ENCODE results near the gene DDX19B. TPM values are rescaled to one million over a fixed set of nuclear protein-coding genes. Genes with fewer than 3 reads are reported as not detected.

Gene DDX19B
- total and polyA plus RNA-seq, 2 donors (not counting 3 experiments of a cell fraction or from before 2014, with no cell fraction given), result 28.1 to 34.3 TPM

DNA sequence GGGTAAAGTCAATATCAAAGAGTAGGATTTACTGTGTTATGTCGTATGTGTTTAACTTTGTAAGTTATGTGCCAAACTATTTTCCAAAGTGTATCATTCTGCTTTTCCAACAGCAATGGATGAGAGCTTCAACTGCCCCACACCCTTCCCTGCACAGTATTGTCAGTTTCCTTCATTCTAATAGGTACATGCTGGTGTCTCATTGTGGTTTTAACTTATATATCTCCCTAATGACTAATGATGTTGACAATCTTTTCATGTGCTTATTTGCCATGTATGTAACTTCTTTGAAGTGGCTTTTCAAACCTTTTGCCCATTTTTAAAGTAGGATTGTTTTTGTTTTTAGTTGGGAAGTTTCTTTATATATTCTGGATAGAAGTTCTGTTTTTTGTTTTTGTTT, 3.8 kb downstream of the DDX19B start:
- DNase-seq (ENCODE audit: low read depth, low spot score) (no peak), FAIRE-seq (no peak)
- intact Hi-C loops (cut with micrococcal nuclease) (no loop called here), dilution Hi-C loops (cut with MboI; ENCODE audit: extremely low pct_ligation_motif_present, low sequenced_read_pairs) (no loop called here)
- Histone ChIP-seq H3K36me3 (ENCODE audit: control insufficient read depth in 2 of 2, extremely low read depth in 1 of 2, insufficient read depth in 2 of 2, low read length in 2 of 2) (no peaks in the 10 kb centered on the region), H3K9me1 (replicated peaks; ENCODE audit: control insufficient read depth, extremely low read depth, insufficient read depth, low read length) (no peaks in the 10 kb centered on the region), H3K4me1 (ENCODE audit: control insufficient read depth, extremely low read depth, insufficient read depth, low read length) (peaks cover 6% of the 10 kb centered on the region), H3K27me3 (ENCODE audit: control insufficient read depth in 2 of 2, insufficient read depth in 2 of 2, low read length in 2 of 2) (no peaks in the 10 kb centered on the region), H3K27ac (ENCODE audit: insufficient read depth, low read depth, low read length) (no peak overlapping the region), H3K79me2 (ENCODE audit: control insufficient read depth, insufficient read depth, low read length) (peaks cover 45% of the 10 kb centered on the region), H3K9ac (replicated peaks; ENCODE audit: extremely low read depth, insufficient read depth, low read length) (no peak overlapping the region), H3K9me3 (replicated peaks; ENCODE audit: control insufficient read depth, insufficient read depth, low read length) (peaks cover 3% of the 10 kb centered on the region), H3K4me2 (ENCODE audit: insufficient read depth, low read length) (no peak overlapping the region), H4K20me1 (replicated peaks; ENCODE audit: control insufficient read depth, extremely low read depth, insufficient read depth, low read length) (peaks cover 2% of the 10 kb centered on the region), H2AFZ (ENCODE audit: low read depth, low read length) (no peak overlapping the region), H3K4me3 (replicated peaks in 1 of 3; ENCODE audit: insufficient read depth in 1 of 3, low read depth in 1 of 3, low read length in 3 of 3) (no peak overlapping the region)
- ChIA-PET POLR2A (no interaction called here), CTCF (interaction anchor here (1.7 kb wide), 1 partner anchor 16 kb away, joined by 3 read pairs; no protein-coding TSS in a partner anchor)
- no TSS peak for BruUV-seq (replicated peaks)
- TF ChIP-seq EZH2 (IDR thresholded peaks at IDR 0.05; ENCODE audit: borderline replicate concordance, low read depth, low read length, severe bottlenecking) (no peak), JUN (IDR thresholded peaks at IDR 0.05; ENCODE audit: borderline replicate concordance, insufficient read depth, insufficient read length, low read depth) (no peak), FOS (IDR thresholded peaks at IDR 0.05; ENCODE audit: borderline replicate concordance, insufficient read depth, low read length) (no peak), MYC (IDR thresholded peaks at IDR 0.05; ENCODE audit: low read depth, low read length) (no peak), POLR2A (IDR thresholded peaks at IDR 0.05; ENCODE audit: low read depth, low read length) (no peak), POLR2AphosphoS5 (IDR thresholded peaks at IDR 0.05; ENCODE audit: insufficient read depth, low read depth, low read length) (no peak), GATA2 (IDR thresholded peaks at IDR 0.05; ENCODE audit: insufficient read depth, insufficient read length, low read depth, low read length) (no peak)
- TF ChIP-seq, protein P1, sequence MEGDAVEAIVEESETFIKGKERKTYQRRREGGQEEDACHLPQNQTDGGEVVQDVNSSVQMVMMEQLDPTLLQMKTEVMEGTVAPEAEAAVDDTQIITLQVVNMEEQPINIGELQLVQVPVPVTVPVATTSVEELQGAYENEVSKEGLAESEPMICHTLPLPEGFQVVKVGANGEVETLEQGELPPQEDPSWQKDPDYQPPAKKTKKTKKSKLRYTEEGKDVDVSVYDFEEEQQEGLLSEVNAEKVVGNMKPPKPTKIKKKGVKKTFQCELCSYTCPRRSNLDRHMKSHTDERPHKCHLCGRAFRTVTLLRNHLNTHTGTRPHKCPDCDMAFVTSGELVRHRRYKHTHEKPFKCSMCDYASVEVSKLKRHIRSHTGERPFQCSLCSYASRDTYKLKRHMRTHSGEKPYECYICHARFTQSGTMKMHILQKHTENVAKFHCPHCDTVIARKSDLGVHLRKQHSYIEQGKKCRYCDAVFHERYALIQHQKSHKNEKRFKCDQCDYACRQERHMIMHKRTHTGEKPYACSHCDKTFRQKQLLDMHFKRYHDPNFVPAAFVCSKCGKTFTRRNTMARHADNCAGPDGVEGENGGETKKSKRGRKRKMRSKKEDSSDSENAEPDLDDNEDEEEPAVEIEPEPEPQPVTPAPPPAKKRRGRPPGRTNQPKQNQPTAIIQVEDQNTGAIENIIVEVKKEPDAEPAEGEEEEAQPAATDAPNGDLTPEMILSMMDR (IDR thresholded peaks at IDR 0.05; ENCODE audit: extremely low read depth in 1 of 2, insufficient read depth in 1 of 2, low read depth in 1 of 2, low read length in 2 of 2), result no peak
- TF ChIP-seq, protein P2, sequence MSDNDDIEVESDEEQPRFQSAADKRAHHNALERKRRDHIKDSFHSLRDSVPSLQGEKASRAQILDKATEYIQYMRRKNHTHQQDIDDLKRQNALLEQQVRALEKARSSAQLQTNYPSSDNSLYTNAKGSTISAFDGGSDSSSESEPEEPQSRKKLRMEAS (IDR thresholded peaks at IDR 0.05; ENCODE audit: insufficient read depth, insufficient read length), result no peak

Measured in endothelial cell of umbilical vein (primary cell).